Skeletal muscle tissue (tissue), 4 donors: Measurements from ENCODE around the gene STEAP2. TPM values are rescaled to one million over a fixed set of nuclear protein-coding genes. Genes with fewer than 3 reads are reported as not detected.
"Not testable (repeated sequence)": the region's sequence is repeated elsewhere in the genome, so short reads cannot be mapped to it uniquely, and the experiment has no call there.

Experiments
- H3K27ac ChIP-seq: one replicate; pipeline ENCODE4 v1.7.0; 2013; ENCODE audit warnings: mild to moderate bottlenecking, low read depth, low read length, inconsistent platforms
- H3K27me3 ChIP-seq, 3 donors: one replicate each; pipeline ENCODE4 v1.7.0; 2013; ENCODE audit warnings: low read length in 3 of 3; ENCODE audit not compliant: control insufficient read depth in 3 of 3, insufficient read depth in 3 of 3
- H3K36me3 ChIP-seq, 3 donors: one replicate each; pipeline ENCODE4 v1.7.0; 2013; ENCODE audit warnings: low read length in 3 of 3; ENCODE audit not compliant: control insufficient read depth in 3 of 3, insufficient read depth in 3 of 3
- H3K4me1 ChIP-seq, 3 donors: one replicate each; pipeline ENCODE4 v1.7.0; 2013; ENCODE audit warnings: low read length in 3 of 3, mild to moderate bottlenecking in 3 of 3; ENCODE audit not compliant: control insufficient read depth in 3 of 3, insufficient read depth in 3 of 3
- H3K4me3 ChIP-seq, 3 donors: one replicate each; pipeline ENCODE4 v1.7.0; 2013; ENCODE audit warnings: low read length in 3 of 3
- H3K9ac ChIP-seq, 3 donors: one replicate each; pipeline ENCODE4 v1.7.0; 2013; ENCODE audit warnings: low read length in 3 of 3, mild to moderate bottlenecking in 3 of 3, moderate library complexity in 2 of 3, low read depth in 1 of 3
- H3K9me3 ChIP-seq, 3 donors: one replicate each; pipeline ENCODE4 v1.7.0; 2013; ENCODE audit warnings: low read length in 3 of 3; ENCODE audit not compliant: control insufficient read depth in 3 of 3
- total RNA-seq: library from RNA; depleted of rRNA; stranded (reverse); fragments of >200 nt; gene quantifications from one replicate; pipeline ENCODE4 v1.2.3, GENCODE V29; 2014
- donor health status: Osteomylitis.

The STEAP2 gene
- total RNA-seq, 1 donor from 2014 or later: 2.6 TPM

GRCh38 chr7:90176195-90176594, 35.3 kb upstream of the STEAP2 start:
- Histone ChIP-seq H3K27ac (no peak overlapping the region), H3K9me3 (no peaks in the 10 kb centered on the region), H3K4me3 (no peak overlapping the region), H3K9ac (no peak overlapping the region), H3K36me3 (no peaks in the 10 kb centered on the region), H3K27me3 (no peaks in the 10 kb centered on the region), H3K4me1 (no peaks in the 10 kb centered on the region)

GRCh38 chr7:90178166-90178565, 33.4 kb upstream of the STEAP2 start:
- Histone ChIP-seq H3K4me1 (no peaks in the 10 kb centered on the region), H3K9ac (no peak overlapping the region), H3K9me3 (no peaks in the 10 kb centered on the region), H3K36me3 (no peaks in the 10 kb centered on the region), H3K4me3 (no peak overlapping the region), H3K27ac (no peak overlapping the region), H3K27me3 (no peaks in the 10 kb centered on the region)

GRCh38 chr7:90178679-90179278, 32.8 kb upstream of the STEAP2 start:
- no peaks in the 10 kb centered on the region for H3K4me1 ChIP-seq
- no peaks in the 10 kb centered on the region for H3K27me3 ChIP-seq
- no peak overlapping the region for H3K9ac ChIP-seq
- H3K27ac ChIP-seq: no peak overlapping the region
- H3K9me3 ChIP-seq: no peaks in the 10 kb centered on the region
- no peak overlapping the region for H3K4me3 ChIP-seq
- H3K36me3 ChIP-seq: no peaks in the 10 kb centered on the region

GRCh38 chr7:90180011-90180585, 31.4 kb upstream of the STEAP2 start:
- Histone ChIP-seq H3K27ac (no peak overlapping the region), H3K9ac (no peak overlapping the region), H3K27me3 (no peaks in the 10 kb centered on the region), H3K4me3 (no peak overlapping the region), H3K4me1 (no peaks in the 10 kb centered on the region), H3K36me3 (no peaks in the 10 kb centered on the region), H3K9me3 (no peaks in the 10 kb centered on the region)

GRCh38 chr7:90180649-90181048, 30.9 kb upstream of the STEAP2 start:
- Histone ChIP-seq H3K4me1 (no peaks in the 10 kb centered on the region), H3K36me3 (no peaks in the 10 kb centered on the region), H3K27me3 (no peaks in the 10 kb centered on the region), H3K9me3 (no peaks in the 10 kb centered on the region), H3K27ac (no peak overlapping the region), H3K9ac (no peak overlapping the region), H3K4me3 (no peak overlapping the region)

GRCh38 chr7:90181485-90181884, 30.1 kb upstream of the STEAP2 start:
- no peak overlapping the region for H3K4me3 ChIP-seq
- H3K27ac ChIP-seq: no peak overlapping the region
- no peaks in the 10 kb centered on the region for H3K4me1 ChIP-seq
- no peaks in the 10 kb centered on the region for H3K36me3 ChIP-seq
- H3K27me3 ChIP-seq: no peaks in the 10 kb centered on the region
- H3K9ac ChIP-seq: no peak overlapping the region
- H3K9me3 ChIP-seq: no peaks in the 10 kb centered on the region

GRCh38 chr7:90186290-90186689, 25.2 kb upstream of the STEAP2 start:
- not testable (repeated sequence) for H3K27me3 ChIP-seq, H3K4me3 ChIP-seq, H3K9me3 ChIP-seq, H3K36me3 ChIP-seq, H3K27ac ChIP-seq, H3K4me1 ChIP-seq, H3K9ac ChIP-seq

- Histone ChIP-seq H3K27ac (no peak overlapping the region), H3K9me3 (no peaks in the 10 kb centered on the region), H3K36me3 (no peaks in the 10 kb centered on the region), H3K9ac (no peak overlapping the region), H3K4me1 (no peaks in the 10 kb centered on the region), H3K4me3 (no peak overlapping the region), H3K27me3 (no peaks in the 10 kb centered on the region)
Observed at GRCh38 chr7:90187507-90188050, 24.0 kb upstream of the STEAP2 start.

GRCh38 chr7:90188281-90188680, 23.3 kb upstream of the STEAP2 start:
- Histone ChIP-seq H3K4me3 (no peak overlapping the region), H3K27ac (no peak overlapping the region), H3K36me3 (no peaks in the 10 kb centered on the region), H3K9me3 (no peaks in the 10 kb centered on the region), H3K9ac (no peak overlapping the region), H3K27me3 (no peaks in the 10 kb centered on the region), H3K4me1 (no peaks in the 10 kb centered on the region)

GRCh38 chr7:90190995-90191394, 20.5 kb upstream of the STEAP2 start:
- Histone ChIP-seq H3K27ac (no peak overlapping the region), H3K9me3 (no peaks in the 10 kb centered on the region), H3K9ac (no peak overlapping the region), H3K4me1 (no peaks in the 10 kb centered on the region), H3K4me3 (no peak overlapping the region), H3K27me3 (no peaks in the 10 kb centered on the region), H3K36me3 (no peaks in the 10 kb centered on the region)
